GM12801 (cell line): ENCODE measurements around the gene CLDN9.

ENCODE experiments used
- CTCF ChIP-seq: IDR thresholded peaks from one replicate; pipeline ENCODE4 v1.5.1; 2011; ENCODE audit warnings: control low read depth; ENCODE audit not compliant: insufficient read length; ENCODE audit errors: extremely low read depth

Gene CLDN9

GRCh38 chr16:2976201-2976600, 36.5 kb upstream of the CLDN9 start:
- no peak for TF ChIP-seq CTCF

DNA sequence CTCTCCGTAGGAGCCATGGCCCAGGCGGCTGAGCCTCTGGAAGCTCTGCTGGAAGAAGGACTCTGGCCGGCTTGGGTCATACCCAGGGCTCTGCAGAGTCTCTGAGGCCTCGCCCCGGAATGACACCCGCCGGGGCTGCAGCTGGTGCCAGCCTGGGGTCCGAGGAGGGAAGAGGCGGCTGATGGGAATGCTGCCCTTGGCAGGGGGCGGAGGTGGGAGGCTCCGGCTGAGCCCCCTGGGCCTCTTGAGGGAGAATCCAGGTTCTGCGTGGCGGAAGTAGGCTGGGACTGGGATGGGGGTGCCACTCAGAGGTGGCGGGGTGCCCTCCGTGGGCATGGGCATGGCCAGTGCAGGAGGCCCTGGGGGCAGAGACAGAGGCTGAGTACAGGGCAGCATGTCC, 36.0 kb upstream of the CLDN9 start:
- no peak for TF ChIP-seq CTCF

GRCh38 chr16:2977440-2977839, 35.3 kb upstream of the CLDN9 start:
- TF ChIP-seq CTCF: no peak

DNA sequence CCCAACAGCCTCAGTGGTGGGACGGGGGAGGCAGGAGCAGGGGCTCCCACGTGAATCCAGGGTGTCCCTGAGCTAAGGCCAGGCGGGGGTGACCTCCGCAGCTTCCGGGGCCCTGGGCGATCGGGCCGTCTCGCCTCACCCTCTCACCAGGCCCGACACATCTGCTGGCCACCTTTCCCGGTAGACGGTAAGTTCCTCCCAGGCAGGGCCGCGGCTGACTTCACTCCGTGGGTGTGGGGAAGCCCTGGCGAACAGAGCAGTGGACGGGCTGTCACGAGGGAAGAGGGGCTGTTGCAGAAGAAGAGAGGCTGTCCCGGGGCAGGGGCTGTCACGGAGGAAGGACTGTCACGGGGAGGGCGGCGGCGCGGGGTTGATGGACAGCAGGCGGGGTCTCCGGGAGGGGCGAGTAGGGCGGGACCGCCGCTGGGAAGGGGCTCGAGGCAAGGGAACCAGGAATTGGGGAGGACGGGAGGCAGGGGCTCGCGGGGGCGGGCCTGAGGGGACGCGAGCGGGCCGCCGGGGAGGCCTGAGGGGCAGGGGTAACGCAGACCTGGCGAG, 33.0 kb upstream of the CLDN9 start:
- TF ChIP-seq CTCF: no peak

- no peak for TF ChIP-seq CTCF
Observed at GRCh38 chr16:2980227-2981176, 32.2 kb upstream of the CLDN9 start, which contains the start of gene PKMYT1. Gene PKMYT1 (minus strand): TSS chr16:2980446. CDS start chr16:2979657, 789 bp downstream.

DNA sequence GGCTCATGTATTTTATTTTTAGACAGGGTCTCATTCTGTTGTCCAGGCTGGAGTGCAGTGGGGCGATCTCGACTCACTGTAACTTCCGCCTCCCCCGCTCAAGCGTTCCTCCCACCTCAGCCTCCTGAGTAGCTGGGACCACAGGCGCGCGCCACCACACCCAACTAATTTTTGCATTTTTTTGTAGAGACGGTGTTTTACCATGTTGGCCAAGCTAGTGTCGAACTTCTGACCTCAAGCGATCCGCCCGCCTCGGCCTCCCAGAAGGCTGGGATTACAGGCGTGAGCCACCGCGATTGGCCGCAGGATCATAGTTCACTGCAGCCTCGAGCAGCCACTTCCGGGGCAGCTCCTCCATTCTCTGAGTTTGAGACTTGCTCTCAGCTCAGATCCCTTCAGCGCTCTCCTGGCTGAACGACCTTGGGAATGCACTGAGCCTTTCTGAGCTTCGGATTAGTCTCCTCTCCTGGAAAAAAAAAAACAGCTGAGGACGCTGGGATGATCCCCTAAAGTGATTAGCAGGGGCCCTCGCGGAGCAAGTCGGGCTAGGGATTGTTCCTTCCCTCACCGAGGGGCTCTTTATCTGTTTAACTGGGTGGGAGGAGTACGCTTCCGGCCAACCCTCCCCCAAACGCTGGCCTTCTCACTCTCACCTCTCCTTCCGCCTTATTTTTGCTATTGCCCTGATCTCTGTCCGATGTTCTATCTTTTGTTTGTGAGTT, 31.4 kb upstream of the CLDN9 start:
- TF ChIP-seq CTCF: no peak

DNA sequence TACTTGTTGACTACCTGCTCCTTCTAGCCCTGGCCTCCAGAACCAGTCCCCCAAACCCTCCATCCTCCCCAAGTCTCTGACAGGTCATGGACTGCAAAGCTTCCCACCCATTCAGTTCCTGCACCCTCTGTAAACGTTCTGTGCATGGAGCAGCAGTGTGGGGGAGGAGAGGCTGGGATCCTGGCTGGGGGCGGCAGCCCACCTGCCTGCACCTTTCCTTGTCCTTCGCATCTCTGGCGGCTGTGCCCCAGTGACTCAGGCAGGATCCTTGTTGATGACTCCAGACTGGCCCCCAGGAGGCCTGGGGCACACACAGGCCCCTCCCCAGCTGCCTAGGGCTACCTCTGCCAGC, 30.8 kb upstream of the CLDN9 start:
- no peak for TF ChIP-seq CTCF
